Cardiac fibroblast (primary cell): ENCODE results near the gene PLEKHG4B.

Experiments used
- DNase-seq, 2 donors: peaks; one replicate each; pipeline versions ENCODE4 v3.0.0 to v3.0.0-alpha.2; 2010; ENCODE audit warnings: low read depth in 2 of 2
- H3K4me3 ChIP-seq, 2 donors: replicated peaks in 1 of 2; 1 replicate in 1 of 2; 2 replicates in 1 of 2; pipeline ENCODE4 v1.5.1; 2011; ENCODE audit warnings: low read depth in 2 of 2, low read length in 2 of 2, mild to moderate bottlenecking in 2 of 2, moderate library complexity in 1 of 2
- TF ChIP-seq, protein P1 (sequence below): IDR thresholded peaks from one replicate; pipeline ENCODE4 v1.5.1; 2011; ENCODE audit warnings: low read depth, mild to moderate bottlenecking, low read length, inconsistent platforms

PLEKHG4B gene

GRCh38 chr5:197892-198489 is 106.0 kb downstream of the PLEKHG4B start:
- TF ChIP-seq, protein P1, sequence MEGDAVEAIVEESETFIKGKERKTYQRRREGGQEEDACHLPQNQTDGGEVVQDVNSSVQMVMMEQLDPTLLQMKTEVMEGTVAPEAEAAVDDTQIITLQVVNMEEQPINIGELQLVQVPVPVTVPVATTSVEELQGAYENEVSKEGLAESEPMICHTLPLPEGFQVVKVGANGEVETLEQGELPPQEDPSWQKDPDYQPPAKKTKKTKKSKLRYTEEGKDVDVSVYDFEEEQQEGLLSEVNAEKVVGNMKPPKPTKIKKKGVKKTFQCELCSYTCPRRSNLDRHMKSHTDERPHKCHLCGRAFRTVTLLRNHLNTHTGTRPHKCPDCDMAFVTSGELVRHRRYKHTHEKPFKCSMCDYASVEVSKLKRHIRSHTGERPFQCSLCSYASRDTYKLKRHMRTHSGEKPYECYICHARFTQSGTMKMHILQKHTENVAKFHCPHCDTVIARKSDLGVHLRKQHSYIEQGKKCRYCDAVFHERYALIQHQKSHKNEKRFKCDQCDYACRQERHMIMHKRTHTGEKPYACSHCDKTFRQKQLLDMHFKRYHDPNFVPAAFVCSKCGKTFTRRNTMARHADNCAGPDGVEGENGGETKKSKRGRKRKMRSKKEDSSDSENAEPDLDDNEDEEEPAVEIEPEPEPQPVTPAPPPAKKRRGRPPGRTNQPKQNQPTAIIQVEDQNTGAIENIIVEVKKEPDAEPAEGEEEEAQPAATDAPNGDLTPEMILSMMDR = no peak
- no peak for DNase-seq
- no peak overlapping the region for H3K4me3 ChIP-seq

- no peak for DNase-seq
- TF ChIP-seq, protein P1 = no peak
- H3K4me3 ChIP-seq = no peak overlapping the region
Observed at GRCh38 chr5:198516-199196, 106.7 kb downstream of the PLEKHG4B start.

DNA sequence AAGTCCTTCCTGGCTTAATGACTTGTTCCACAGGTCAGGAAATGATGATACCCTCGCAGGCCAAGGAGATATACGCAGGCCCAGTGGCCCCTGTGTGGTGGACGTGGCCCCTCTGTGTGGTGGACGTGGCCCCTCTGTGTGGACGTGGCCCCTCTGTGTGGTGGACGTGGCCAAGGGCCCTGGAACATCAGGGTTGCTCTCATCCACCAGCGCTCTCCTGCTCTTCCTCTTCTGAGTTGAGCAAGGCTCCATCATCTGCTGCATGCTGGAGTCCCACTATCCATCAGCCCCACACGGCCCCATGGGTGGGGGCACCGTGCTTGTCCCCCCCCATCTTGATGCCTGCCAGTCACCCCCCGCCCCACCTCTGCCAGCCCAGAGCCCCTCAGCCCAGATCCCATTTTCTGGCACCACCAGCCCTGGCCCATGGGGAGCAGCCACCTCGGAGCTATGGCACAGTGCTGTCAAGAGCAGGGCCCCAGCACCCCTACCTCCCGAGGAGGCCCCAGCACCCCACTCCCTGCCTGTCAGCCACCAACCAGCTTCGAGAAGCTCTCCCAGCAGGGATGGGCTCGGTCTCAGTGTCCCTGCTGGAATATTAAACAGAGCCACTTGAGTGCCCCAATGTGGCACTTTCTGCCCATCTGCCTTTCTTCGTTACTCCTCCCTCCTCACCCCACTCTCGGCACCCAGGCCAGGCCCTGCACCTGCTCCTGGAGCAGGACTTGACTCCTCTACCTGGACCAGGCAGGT is 107.4 kb downstream of the PLEKHG4B start:
- TF ChIP-seq, protein P1 = no peak
- H3K4me3 ChIP-seq = no peak overlapping the region

DNA sequence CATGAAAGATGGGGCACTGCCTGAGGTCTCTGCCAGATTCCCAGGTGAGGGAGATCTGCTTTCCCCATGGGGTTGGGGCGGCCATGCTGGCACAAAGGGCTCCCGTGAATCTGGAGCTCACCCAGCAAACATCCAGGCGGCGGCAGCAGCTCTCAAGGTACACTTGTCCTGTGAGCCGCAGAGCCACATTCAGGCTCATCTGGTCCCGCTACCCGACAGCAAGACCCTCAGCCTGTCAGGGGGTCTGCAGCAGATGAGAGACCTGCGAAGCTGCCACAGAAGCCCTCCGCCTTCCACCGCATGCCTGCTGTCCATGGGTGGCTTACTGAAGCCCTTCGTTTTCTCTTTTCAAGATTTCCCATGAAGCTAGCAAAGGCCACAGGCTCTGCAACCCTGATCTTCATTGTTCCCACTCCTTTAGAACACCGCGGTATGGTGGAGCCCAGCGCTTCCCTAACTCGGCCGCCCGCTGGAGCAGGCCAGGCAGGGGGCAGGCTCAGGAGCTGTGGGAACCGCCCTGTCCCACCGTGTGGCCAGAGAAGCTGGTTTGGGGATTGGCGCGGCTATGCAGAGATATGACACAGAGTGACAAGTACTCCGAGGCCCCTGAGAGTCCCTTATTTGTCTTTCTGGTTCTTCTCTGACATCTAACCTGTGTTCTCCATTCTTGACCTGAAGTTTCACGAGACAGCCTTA is 108.1 kb downstream of the PLEKHG4B start:
- no peak overlapping the region for H3K4me3 ChIP-seq
- TF ChIP-seq, protein P1 = no peak
- DNase-seq = no peak

More for the DNA sequence above, 107.4 kb downstream of the PLEKHG4B start:
- DNase-seq = no peak

DNA sequence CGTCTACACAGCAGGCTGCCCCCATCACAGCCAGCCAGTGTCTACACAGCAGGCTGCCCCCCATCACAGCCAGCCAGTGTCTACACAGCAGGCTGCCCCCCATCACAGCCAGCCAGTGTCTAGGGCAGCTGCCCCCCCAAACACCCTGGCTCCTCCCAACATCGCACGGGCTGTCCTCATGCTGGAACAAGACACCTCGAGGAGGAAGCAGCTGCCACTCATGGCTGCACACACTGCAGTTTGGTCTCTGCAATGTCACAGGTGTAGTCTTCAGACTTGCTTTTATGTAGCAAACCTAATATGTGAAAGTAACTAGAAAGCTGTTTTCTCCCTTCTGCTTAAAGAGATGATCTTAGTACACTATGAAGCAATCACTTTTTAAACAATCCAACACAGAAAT is 109.0 kb downstream of the PLEKHG4B start:
- TF ChIP-seq, protein P1 = no peak
- H3K4me3 ChIP-seq = no peak overlapping the region

DNA sequence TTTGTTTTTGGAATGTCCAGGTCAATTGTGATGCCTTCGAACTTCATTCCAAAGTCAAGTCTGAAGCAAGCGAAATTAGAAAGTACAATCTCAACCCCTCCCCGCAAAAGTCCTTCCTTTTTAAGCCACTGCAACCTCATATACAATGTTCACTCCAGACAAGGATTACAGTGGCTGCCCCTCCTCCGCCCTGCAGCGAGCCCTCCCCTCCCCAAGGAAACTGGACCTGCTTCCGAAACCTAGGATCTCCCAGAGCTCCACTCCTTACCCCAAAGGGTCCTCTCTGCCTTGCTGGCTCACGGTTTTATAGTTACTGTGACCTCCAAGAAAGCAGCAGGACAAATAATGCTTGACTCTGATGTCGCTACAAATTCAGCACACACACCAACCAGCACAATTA is 109.7 kb downstream of the PLEKHG4B start:
- DNase-seq = no peak
- TF ChIP-seq, protein P1 = no peak

More for the DNA sequence above, 109.0 kb downstream of the PLEKHG4B start:
- no peak for DNase-seq

More for the DNA sequence above, 109.7 kb downstream of the PLEKHG4B start:
- no peak overlapping the region for H3K4me3 ChIP-seq
